IMR-90 (cell line): Measurements from ENCODE around the gene PRELID2. TPM values are rescaled to one million over a fixed set of nuclear protein-coding genes. Genes with fewer than 3 reads are reported as not detected.

ENCODE experiments used
- ATAC-seq: fragments of 200-7000 bp; cut with Tn5 transposase; 2 replicates; pipeline ENCODE4 v1.9.1; 2020; ENCODE audit warnings: low read depth, mild to moderate bottlenecking, moderate library complexity
- BruUV-seq: library from RNA; stranded (reverse); fragments of 400-500 nt; replicated peaks from 2 replicates; lab custom pipeline; 2021; lab: Mats Ljungman, UMichigan
- CTCF ChIA-PET: fragments of 300-600 bp; formaldehyde crosslinking; extraction: SDS; loops from one replicate; lab custom pipeline; 2021; ENCODE audit warnings: antibody characterized with exemption; lab: Yijun Ruan, JAX
- POLR2A ChIA-PET: fragments of 300-600 bp; sonication (Branson Sonifier 250); formaldehyde crosslinking; loops from one replicate; lab custom pipeline; 2022; ENCODE audit warnings: antibody characterized with exemption; ENCODE audit not compliant: unreplicated experiment; lab: Charles Lee
- DNase-seq: peaks from one replicate; pipeline ENCODE4 v3.0.0; 2013
- H2AFZ ChIP-seq: replicated peaks from 2 replicates; pipeline ENCODE3; 2013; ENCODE audit warnings: low read length, mild to moderate bottlenecking; ENCODE audit not compliant: poor library complexity
- H2AK5ac ChIP-seq: 2 replicates; pipeline ENCODE4 v1.6.1; 2013; ENCODE audit warnings: low read depth, low read length, inconsistent platforms
- H2AK9ac ChIP-seq: replicated peaks from 2 replicates; pipeline ENCODE3; 2013; ENCODE audit warnings: mild to moderate bottlenecking, low read depth, low read length, moderate library complexity; ENCODE audit not compliant: poor library complexity
- H2BK120ac ChIP-seq: 2 replicates; pipeline ENCODE4 v1.6.1; 2013; ENCODE audit warnings: low read depth, low read length, inconsistent platforms
- H2BK15ac ChIP-seq: 3 replicates; pipeline ENCODE4 v1.6.1; 2013; ENCODE audit warnings: low read depth, low read length, inconsistent platforms
- H2BK20ac ChIP-seq: 2 replicates; pipeline ENCODE4 v1.6.1; 2013; ENCODE audit warnings: low read depth, mild to moderate bottlenecking, inconsistent platforms, low read length, moderate library complexity
- H2BK5ac ChIP-seq: 2 replicates; pipeline ENCODE4 v1.6.1; 2013; ENCODE audit warnings: mild to moderate bottlenecking, low read depth, low read length, inconsistent platforms; ENCODE audit not compliant: poor library complexity, severe bottlenecking
- H3K14ac ChIP-seq: replicated peaks from 2 replicates; pipeline ENCODE4 v1.6.1; 2013; ENCODE audit warnings: low read depth, low read length, inconsistent platforms
- H3K18ac ChIP-seq: 2 replicates; pipeline ENCODE4 v1.6.1; 2013; ENCODE audit warnings: low read depth, low read length, control low read depth
- H3K23ac ChIP-seq: 2 replicates; pipeline ENCODE4 v1.6.1; 2013; ENCODE audit warnings: low read depth, low read length, inconsistent platforms
- H3K27ac ChIP-seq: 2 replicates; pipeline ENCODE4 v1.5.1; 2013; ENCODE audit warnings: mild to moderate bottlenecking, control low read depth, low read length; ENCODE audit not compliant: insufficient read depth
- H3K27me3 ChIP-seq: 2 replicates; pipeline ENCODE4 v1.6.1; 2013; ENCODE audit warnings: low read length; ENCODE audit not compliant: control insufficient read depth, insufficient read depth
- H3K36me3 ChIP-seq: 2 replicates; pipeline ENCODE4 v1.6.1; 2013; ENCODE audit warnings: low read length, mixed read lengths; ENCODE audit not compliant: control insufficient read depth, insufficient read depth
- H3K4ac ChIP-seq: 2 replicates; pipeline ENCODE4 v1.6.1; 2013; ENCODE audit warnings: low read depth, low read length, inconsistent platforms
- H3K4me1 ChIP-seq: 2 replicates; pipeline ENCODE4 v1.6.1; 2013; ENCODE audit warnings: low read length, mixed read lengths; ENCODE audit not compliant: control insufficient read depth, insufficient read depth
- H3K4me2 ChIP-seq: 2 replicates; pipeline ENCODE4 v1.6.1; 2013; ENCODE audit warnings: low read depth, mild to moderate bottlenecking, control low read depth, low read length, moderate library complexity
- H3K4me3 ChIP-seq: 2 replicates; pipeline ENCODE4 v1.5.1; 2013; ENCODE audit warnings: low read depth, mild to moderate bottlenecking, control low read depth, low read length, moderate library complexity; ENCODE audit not compliant: insufficient read depth
- H3K56ac ChIP-seq: 2 replicates; pipeline ENCODE4 v1.6.1; 2013; ENCODE audit warnings: low read length, inconsistent platforms; ENCODE audit not compliant: insufficient read depth; ENCODE audit errors: extremely low read depth
- H3K79me1 ChIP-seq, 2 experiments: 2 replicates each; pipeline ENCODE4 v1.6.1; 2013; ENCODE audit warnings: low read length in 2 of 2, inconsistent platforms in 1 of 2, low read depth in 1 of 2
- H3K9ac ChIP-seq: 2 replicates; pipeline ENCODE4 v1.6.1; 2013; ENCODE audit warnings: low read depth, low read length, control low read depth
- H3K9me1 ChIP-seq: 2 replicates; pipeline ENCODE4 v1.6.1; 2013; ENCODE audit warnings: low read length, inconsistent platforms; ENCODE audit not compliant: insufficient read depth
- H3K9me3 ChIP-seq: 2 replicates; pipeline ENCODE4 v1.6.1; 2013; ENCODE audit warnings: low read length; ENCODE audit not compliant: control insufficient read depth, insufficient read depth
- H4K20me1 ChIP-seq: 2 replicates; pipeline ENCODE4 v1.6.1; 2013; ENCODE audit warnings: low read length, inconsistent platforms; ENCODE audit not compliant: insufficient read depth
- H4K5ac ChIP-seq: 2 replicates; pipeline ENCODE4 v1.6.1; 2013; ENCODE audit warnings: mild to moderate bottlenecking, low read depth, low read length, control low read depth
- H4K8ac ChIP-seq, 2 experiments: 2 replicates each; pipeline ENCODE4 v1.6.1; 2013; ENCODE audit warnings: low read depth in 2 of 2, low read length in 2 of 2, control low read depth in 1 of 2, inconsistent platforms in 1 of 2
- H4K91ac ChIP-seq: 2 replicates; pipeline ENCODE4 v1.6.1; 2013; ENCODE audit warnings: low read depth, low read length, inconsistent platforms; ENCODE audit not compliant: insufficient read depth
- BHLHE40 ChIP-seq: fragments of 150-350 bp; IDR thresholded peaks from 2 replicates; pipeline ENCODE4 v1.6.1; 2016; ENCODE audit warnings: mild to moderate bottlenecking, low read depth, low read length
- CEBPB ChIP-seq: IDR thresholded peaks from 2 replicates; pipeline ENCODE4 v1.6.1; 2012; ENCODE audit warnings: low read depth, low read length, improper control_type of control experiment
- CHD1 ChIP-seq: IDR thresholded peaks from 2 replicates; pipeline ENCODE4 v1.6.1; 2012; ENCODE audit warnings: low read depth, low read length, improper control_type of control experiment
- CTCF ChIP-seq: conservative IDR thresholded peaks from 2 replicates; pipeline ENCODE4 v1.5.1; 2012; ENCODE audit warnings: mild to moderate bottlenecking, low read depth, low read length, improper control_type of control experiment
- FOS ChIP-seq: fragments of 150-350 bp; IDR thresholded peaks from 2 replicates; pipeline ENCODE4 v1.6.1; 2016; ENCODE audit warnings: low read depth, low read length
- MAZ ChIP-seq: IDR thresholded peaks from 2 replicates; pipeline ENCODE4 v1.6.1; 2012; ENCODE audit warnings: low read depth, mild to moderate bottlenecking, low read length, improper control_type of control experiment, moderate library complexity, borderline replicate concordance
- MXI1 ChIP-seq: IDR thresholded peaks from 2 replicates; pipeline ENCODE4 v1.6.1; 2012; ENCODE audit warnings: low read depth, mild to moderate bottlenecking, low read length, moderate library complexity, borderline replicate concordance
- RAD21 ChIP-seq: IDR thresholded peaks from 2 replicates; pipeline ENCODE4 v1.6.1; 2012; ENCODE audit warnings: low read length, improper control_type of control experiment
- RFX5 ChIP-seq: IDR thresholded peaks from 2 replicates; pipeline ENCODE4 v1.8.0; 2012; ENCODE audit warnings: low read depth, mild to moderate bottlenecking, low read length, moderate library complexity
- WGBS, 2 experiments: methylation state at CpG; one replicate each; pipeline versions ENCODE4 v1.1.5 to v1.1.7; 2013; ENCODE audit warnings: missing lambda C conversion rate in 2 of 2; ENCODE audit not compliant: insufficient read length in 1 of 2; ENCODE audit errors: extremely low coverage in 2 of 2; 5-methylcytosine and 5-hydroxymethylcytosine counted together
- dilution Hi-C: fragments of 300-500 bp; cut with HindIII; formaldehyde crosslinking; loops from one replicate; pipeline ENCODE4 v1.14.3; 2018; ENCODE audit warnings: low sequenced_read_pairs; ENCODE audit not compliant: unreplicated experiment
- in situ Hi-C: fragments of 300-500 bp; cut with MboI; formaldehyde crosslinking; loops from 3 replicates; pipeline ENCODE4 v1.14.3; 2019; ENCODE audit warnings: low sequenced_read_pairs, inconsistent platforms, mixed read lengths
- intact Hi-C: fragments of 100-400 bp; cut with micrococcal nuclease; formaldehyde crosslinking; loops from 2 replicates; pipeline ENCODE4 v1.10.0; 2022
- polyA plus RNA-seq, 3 experiments: library from polyadenylated mRNA; depleted of rRNA; stranded (reverse); fragments of >200 nt; gene quantifications; 2 replicates each; pipeline ENCODE4 v1.2.3, GENCODE V29; 2012; ENCODE audit warnings: low replicate concordance in 1 of 3
- total RNA-seq: library from RNA; depleted of rRNA; stranded (reverse); fragments of >200 nt; gene quantifications from 2 replicates; pipeline ENCODE4 v1.2.3, GENCODE V29; 2012

The PRELID2 gene
- total and polyA plus RNA-seq, 2 of the 4 experiments (the other 2 are of a cell fraction): 4.9 to 8.6 TPM

GRCh38 chr5:145811834-145812625 is 23.1 kb downstream of the PRELID2 start:
- ATAC-seq (peak; percentile 82), DNase-seq (peak; percentile 48)
- no peaks in the 10 kb centered on the region for H3K4me1 ChIP-seq
- ChIA-PET POLR2A (no interaction called here), CTCF (interaction anchor here (0.6 to 1.2 kb wide), 6 partner anchors 131 to 1608 kb away, joined by 4 to 7 read pairs (median 6); no protein-coding TSS in a partner anchor)
- no peak overlapping the region for H3K27ac ChIP-seq
- intact Hi-C loops (loop anchor here (5.0 kb wide), 1 partner anchor 465 kb away; no protein-coding TSS in a partner anchor), in situ Hi-C loops (no loop called here), dilution Hi-C loops (no loop called here)
- no peak overlapping the region for H3K18ac ChIP-seq
- H3K9me3 ChIP-seq: no peaks in the 10 kb centered on the region
- no peak for TF ChIP-seq RFX5
- TF ChIP-seq CHD1: no peak
- TF ChIP-seq CEBPB: no peak
- TF ChIP-seq FOS: no peak
- peak; percentile 52 for TF ChIP-seq RAD21
- TF ChIP-seq MXI1: no peak
- TF ChIP-seq MAZ: no peak
- peak; percentile 40 for TF ChIP-seq CTCF
- no peak for TF ChIP-seq BHLHE40
- H4K8ac ChIP-seq: no peak overlapping the region
- no peak overlapping the region for H2AK9ac ChIP-seq
- H3K23ac ChIP-seq: no peak overlapping the region
- no peaks in the 10 kb centered on the region for H4K20me1 ChIP-seq
- no peaks in the 10 kb centered on the region for H3K27me3 ChIP-seq
- no peak overlapping the region for H4K91ac ChIP-seq
- H3K36me3 ChIP-seq: peaks cover 2% of the 10 kb centered on the region; the same call in 1 of the 2 replicates
- no peak overlapping the region for H2BK5ac ChIP-seq
- H2BK15ac ChIP-seq: no peak overlapping the region
- no peak overlapping the region for H2AFZ ChIP-seq
- no CpG with 5 or more reads among the region's 3 CpGs for WGBS, 2 experiments
- H3K4me2 ChIP-seq: no peak overlapping the region
- no peak overlapping the region for H3K14ac ChIP-seq
- H3K9me1 ChIP-seq: no peaks in the 10 kb centered on the region
- H3K56ac ChIP-seq: no peak overlapping the region
- 0 out of 2 replicates have a peak overlapping the region, but pooled peaks have one; percentile 6 for H2BK20ac ChIP-seq
- H2BK120ac ChIP-seq: no peak overlapping the region
- H4K5ac ChIP-seq: no peak overlapping the region
- no peaks in the 10 kb centered on the region for H3K79me1 ChIP-seq
- H3K4ac ChIP-seq: no peak overlapping the region
- BruUV-seq: no TSS peak
- no peak overlapping the region for H3K4me3 ChIP-seq
- H3K9ac ChIP-seq: no peak overlapping the region
- H2AK5ac ChIP-seq: no peak overlapping the region
